NCI-H82 treated with DMSO at 0.1 percent for 48 hours (cell line): ENCODE data around the gene PGP.
"Not testable (repeated sequence)": the region's sequence is repeated elsewhere in the genome, so short reads cannot be mapped to it uniquely, and the experiment has no call there.

Experiments
- DNase-seq: peaks from one replicate; lab custom pipeline; 2025; ENCODE audit not compliant: unreplicated experiment; lab: John Stamatoyannopoulos, UW

The PGP gene

GRCh38 chr16:2223221-2223941 is 8.7 kb upstream of the PGP start, which contains the start of gene E4F1:
Gene E4F1 (plus strand): TSS chr16:2223591. CDS start chr16:2223614, 23 bp downstream.
- peak; percentile 98 for DNase-seq

GRCh38 chr16:2216330-2216729 is 1.7 kb upstream of the PGP start:
- DNase-seq = no peak

GRCh38 chr16:2213817-2214718 is 572 bp downstream of the PGP start:
- DNase-seq = no peak

- DNase-seq = no peak
These were observed 2.0 kb downstream of the PGP start for GRCh38 chr16:2212362-2213324.

GRCh38 chr16:2211923-2212347 is 2.7 kb downstream of the PGP start:
- DNase-seq = no peak

GRCh38 chr16:2210386-2211365 is 4.0 kb downstream of the PGP start, which contains the start of gene BRICD5:
Gene BRICD5 (minus strand): TSS chr16:2210863. CDS start chr16:2210833, 30 bp downstream.
- DNase-seq = no peak

- DNase-seq = no peak
These were observed 4.7 kb downstream of the PGP start for GRCh38 chr16:2210009-2210332.

- no peak for DNase-seq
These were observed 5.2 kb downstream of the PGP start for GRCh38 chr16:2209258-2210008.

GRCh38 chr16:2208772-2209171 is 5.9 kb downstream of the PGP start:
- DNase-seq = no peak

GRCh38 chr16:2208308-2208707 is 6.3 kb downstream of the PGP start:
- DNase-seq = no peak

- DNase-seq = no peak
These were observed 6.8 kb downstream of the PGP start for GRCh38 chr16:2207872-2208271.

- DNase-seq = no peak
These were observed 7.7 kb downstream of the PGP start for GRCh38 chr16:2206780-2207433.

GRCh38 chr16:2206420-2206779 is 8.2 kb downstream of the PGP start:
- DNase-seq = no peak

GRCh38 chr16:2205967-2206313 is 8.7 kb downstream of the PGP start:
- no peak for DNase-seq

GRCh38 chr16:2205104-2205966 is 9.3 kb downstream of the PGP start, which contains the start of gene MLST8:
Gene MLST8 (plus strand): TSS chr16:2205454. CDS start chr16:2206086, 632 bp downstream.
- peak; percentile 63 for DNase-seq

- no peak for DNase-seq
These were observed 10.1 kb downstream of the PGP start for GRCh38 chr16:2204416-2205103.

GRCh38 chr16:2203119-2203688 is 11.4 kb downstream of the PGP start:
- not testable (repeated sequence) for DNase-seq
